Right cardiac atrium (tissue), 5 donors: ENCODE data around the gene PDLIM5. TPM values are rescaled to one million over a fixed set of nuclear protein-coding genes. Genes with fewer than 3 reads are reported as not detected.
"Not testable (repeated sequence)": the region's sequence is repeated elsewhere in the genome, so short reads cannot be mapped to it uniquely, and the experiment has no call there.

Source experiments
- ATAC-seq, 2 donors: fragments of 200-7000 bp; cut with Tn5 transposase; one replicate each; pipeline versions ENCODE4 v1.8.0 to v1.9.1; 2020; ENCODE audit warnings: moderate library complexity in 2 of 2, mild to moderate bottlenecking in 1 of 2
- DNase-seq, 3 donors: peaks; one replicate each; pipeline ENCODE4 v3.0.0-alpha.2; 2020
- H3K27ac ChIP-seq: one replicate; pipeline ENCODE4 v1.5.1; 2013; ENCODE audit warnings: mild to moderate bottlenecking, low read length, control low read depth, moderate library complexity
- H3K27me3 ChIP-seq: one replicate; pipeline ENCODE4 v1.6.1; 2013; ENCODE audit not compliant: control insufficient read depth, insufficient read depth
- H3K4me1 ChIP-seq: one replicate; pipeline ENCODE4 v1.6.1; 2013; ENCODE audit warnings: low read length; ENCODE audit not compliant: control insufficient read depth, insufficient read depth
- H3K4me3 ChIP-seq: one replicate; pipeline ENCODE4 v1.5.1; 2013; ENCODE audit warnings: low read length, control low read depth
- H3K9me3 ChIP-seq: one replicate; pipeline ENCODE4 v1.6.1; 2013; ENCODE audit warnings: low read length; ENCODE audit not compliant: control insufficient read depth
- WGBS: extraction: QIAGEN DNeasy Blood & Tissue Kit; methylation state at CpG from one replicate; pipeline ENCODE4 v1.1.7; 2013; 5-methylcytosine and 5-hydroxymethylcytosine counted together
- intact Hi-C, 4 donors: fragments of 100-400 bp; cut with DNase I; formaldehyde crosslinking; loops; one replicate each; pipeline versions ENCODE4 v1.11.0 to v1.14.0; 2022 to 2023
- polyA plus RNA-seq: library from polyadenylated mRNA; stranded (reverse); fragments of 200-250 nt; gene quantifications from one replicate; pipeline ENCODE4 v1.2.3, GENCODE V29; 2013
- total RNA-seq, 4 donors: library from RNA; stranded (reverse); fragmentation: NEBNext Ultra II Directional; extraction: Animal tissue kit (Norgen Biotek cat#: 25700); gene quantifications; one replicate each; pipeline ENCODE4 v1.2.1, GENCODE V29; 2021
- donor health status: healthy with polysubstance abuse.
- donor health status: DM: no; HTN: yes; CAD: no.
- donor health status: DM: no; HTN: no; CAD: no.
- donor health status: DM: no; HTN: yes; CAD: no; lungs with severe emphysema.
- donor health status: DM: yes; HTN: yes; CAD: no.

Gene PDLIM5
- total and polyA plus RNA-seq, 5 donors, result 407 to 778 (median 528) TPM

DNA sequence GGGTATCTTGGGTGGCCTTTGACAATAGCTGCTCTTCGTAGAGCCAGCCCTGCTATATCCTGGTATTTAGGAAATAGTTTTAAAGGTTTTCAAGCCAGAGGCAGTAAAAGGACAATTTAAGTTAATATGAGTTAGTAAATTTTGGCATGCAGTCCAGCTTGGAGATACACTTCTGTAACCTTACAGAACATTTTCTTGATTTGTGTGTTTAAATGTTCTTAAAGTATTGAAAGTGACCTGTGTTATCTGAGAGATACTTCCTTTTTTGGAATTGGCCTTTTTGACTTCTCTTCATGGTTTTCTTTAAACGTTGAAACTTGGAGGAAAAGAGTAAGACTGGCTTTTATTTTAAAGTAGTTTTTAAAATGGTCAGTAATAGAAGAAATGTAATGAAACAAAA is 25.5 kb downstream of the PDLIM5 start:
- intact Hi-C loops, result no loop called here
- WGBS, result 8% methylated on average over 2 of the region's 2 CpGs
- Histone ChIP-seq H3K9me3 (no peaks in the 10 kb centered on the region), H3K27ac (no peak overlapping the region), H3K4me3 (no peak overlapping the region), H3K4me1 (peaks cover 10% of the 10 kb centered on the region), H3K27me3 (no peaks in the 10 kb centered on the region)
- DNase-seq (no peak), ATAC-seq (peak in 1 of 2 donors; percentile 10)

DNA sequence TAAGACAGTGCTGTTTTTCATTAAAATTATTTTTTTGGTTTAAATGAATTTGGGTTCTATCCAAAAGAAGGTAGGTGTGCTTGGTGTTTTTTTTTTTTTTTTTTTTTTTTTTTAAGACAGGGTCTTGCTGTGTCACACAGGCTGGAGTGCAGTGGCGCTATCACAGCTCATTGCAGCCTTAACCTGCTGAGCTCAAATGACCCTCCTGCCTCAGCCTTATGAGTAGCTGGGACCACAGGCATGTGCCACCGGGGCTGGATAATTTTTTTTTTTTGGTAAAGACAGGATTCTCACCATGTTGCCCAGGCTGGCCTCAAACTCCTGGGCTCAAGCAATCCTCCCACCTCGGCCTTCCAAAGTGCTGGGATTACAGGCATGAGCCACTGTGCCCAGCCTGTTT is 27.1 kb downstream of the PDLIM5 start:
- intact Hi-C loops, H3K27me3 ChIP-seq, ATAC-seq, H3K27ac ChIP-seq, DNase-seq, H3K9me3 ChIP-seq, H3K4me3 ChIP-seq: not testable (repeated sequence)
- 72% methylated on average over 3 of the region's 3 CpGs for WGBS
- peaks cover 12% of the 10 kb centered on the region for H3K4me1 ChIP-seq

DNA sequence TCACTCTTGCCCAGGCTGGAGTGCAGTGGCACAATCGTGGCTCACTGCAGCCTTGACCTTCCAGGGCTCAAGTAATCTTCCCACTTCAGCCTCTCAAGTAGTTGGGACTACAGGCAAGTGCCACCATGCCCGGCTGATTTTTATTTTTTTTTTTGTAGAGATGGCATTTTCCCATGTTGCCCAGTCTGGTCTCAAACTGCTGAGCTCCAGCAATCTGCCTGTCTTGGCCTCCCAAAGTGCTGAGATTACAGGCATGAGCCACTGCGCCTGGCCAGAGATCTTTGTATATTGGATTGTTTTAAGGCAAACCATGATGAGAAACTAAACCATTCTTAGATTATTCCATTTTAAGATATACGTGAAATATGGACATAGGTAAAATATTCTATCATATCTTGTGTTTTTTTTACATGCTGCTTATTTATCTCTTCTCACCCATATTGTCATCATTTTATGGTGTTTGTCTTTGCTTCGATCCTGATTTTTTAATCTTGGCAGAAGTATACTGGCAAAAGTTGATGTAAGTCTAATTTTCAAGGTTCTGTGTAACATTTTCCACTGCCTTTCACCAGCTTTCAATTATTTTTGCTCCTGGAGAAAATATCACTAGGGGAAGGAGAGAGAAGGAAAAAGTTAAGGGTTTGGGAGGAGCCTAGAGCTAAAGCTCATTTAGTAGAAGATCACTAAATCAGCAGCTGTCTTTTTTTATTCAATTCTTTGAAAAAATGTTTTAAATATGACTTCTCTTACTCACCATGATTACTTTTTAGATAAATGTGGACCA is 27.8 kb downstream of the PDLIM5 start:
- H3K27me3 ChIP-seq, result no peaks in the 10 kb centered on the region
- WGBS, result 57% methylated on average over 5 of the region's 5 CpGs
- no peaks in the 10 kb centered on the region for H3K9me3 ChIP-seq
- no peak for ATAC-seq
- H3K4me3 ChIP-seq, result peak overlapping the region; percentile 15
- H3K4me1 ChIP-seq, result peaks cover 12% of the 10 kb centered on the region
- H3K27ac ChIP-seq, result peak overlapping the region; percentile 7
- DNase-seq, result no peak
- intact Hi-C loops, result no loop called here

DNA sequence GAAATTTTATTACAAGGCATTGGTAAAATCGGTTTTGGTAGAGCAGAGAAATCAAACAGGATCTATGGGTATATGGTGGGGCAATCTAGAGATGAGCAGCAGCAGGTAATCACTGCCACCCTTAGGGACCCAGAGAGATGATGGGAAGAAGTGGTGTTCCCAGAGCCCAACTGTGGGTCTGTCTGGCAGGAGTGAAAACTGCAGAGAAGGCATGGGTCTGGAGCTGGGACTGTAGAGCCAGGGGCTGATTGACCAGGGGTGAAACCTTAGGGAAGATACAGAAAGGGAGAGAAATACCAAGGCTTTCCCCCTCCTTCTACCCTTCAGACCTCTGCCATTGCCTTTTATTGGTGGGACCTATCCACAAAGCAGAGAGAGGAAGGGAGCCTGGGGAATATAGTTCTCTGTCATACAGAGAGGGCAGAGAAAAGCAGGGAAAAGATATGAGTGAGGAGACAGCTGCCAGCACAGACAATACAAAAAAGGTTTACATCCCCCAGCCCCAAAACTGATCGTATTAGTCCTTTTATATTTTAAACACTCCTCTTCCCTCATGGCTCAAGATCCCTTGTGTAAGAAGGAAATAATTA is 28.7 kb downstream of the PDLIM5 start:
- intact Hi-C loops, result no loop called here
- H3K4me3 ChIP-seq, result no peak overlapping the region
- H3K27ac ChIP-seq, result no peak overlapping the region
- peaks cover 12% of the 10 kb centered on the region for H3K4me1 ChIP-seq
- H3K9me3 ChIP-seq, result no peaks in the 10 kb centered on the region
- DNase-seq (no peak), ATAC-seq (peak; percentile 20 to 34)
- 58% methylated on average over 2 of the region's 2 CpGs for WGBS
- H3K27me3 ChIP-seq, result no peaks in the 10 kb centered on the region

DNA sequence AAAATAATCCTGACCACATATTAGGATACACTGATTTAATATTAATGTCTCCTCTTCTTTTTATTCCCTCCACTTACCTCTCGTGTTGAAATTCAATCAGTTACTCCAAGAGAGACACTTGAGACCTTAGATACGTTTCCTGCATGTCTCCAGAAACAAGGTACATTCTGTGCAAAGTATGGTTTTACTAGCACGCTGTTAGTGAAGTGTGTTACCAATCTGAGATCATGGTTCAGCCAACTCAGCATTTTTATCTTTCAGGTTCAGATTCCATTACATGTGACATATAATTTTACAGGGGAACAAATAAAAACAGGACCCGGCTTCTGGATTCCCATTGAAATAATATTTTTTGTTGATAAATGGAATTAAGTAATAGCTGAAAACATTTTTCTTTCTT is 32.2 kb downstream of the PDLIM5 start:
- Histone ChIP-seq H3K4me3 (no peak overlapping the region), H3K27ac (no peak overlapping the region), H3K9me3 (no peaks in the 10 kb centered on the region), H3K4me1 (peaks cover 9% of the 10 kb centered on the region), H3K27me3 (no peaks in the 10 kb centered on the region)
- DNase-seq, result no peak
- no peak for ATAC-seq
- intact Hi-C loops, result no loop called here
- WGBS, result 73% methylated on average over 4 of the region's 4 CpGs

DNA sequence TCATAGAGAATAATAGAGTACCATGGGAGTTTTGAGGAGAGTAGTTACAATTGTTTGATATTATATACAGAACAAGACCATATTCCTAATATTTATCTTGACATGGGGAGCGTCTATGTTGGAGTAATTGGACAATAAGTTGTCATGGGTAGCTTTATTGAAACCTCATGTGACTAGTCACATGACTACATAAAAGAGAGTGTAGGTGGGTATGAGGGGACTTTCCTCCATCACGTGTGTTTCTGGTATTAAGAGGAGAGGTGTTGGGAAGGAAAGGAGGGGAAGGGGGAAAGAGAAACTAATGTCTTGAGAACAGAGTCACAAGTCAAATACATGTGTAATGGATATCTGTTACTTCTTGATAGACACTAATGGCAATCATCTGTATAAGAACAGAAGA is 33.1 kb downstream of the PDLIM5 start:
- DNase-seq (no peak), ATAC-seq (no peak)
- intact Hi-C loops, result no loop called here
- Histone ChIP-seq H3K27me3 (no peaks in the 10 kb centered on the region), H3K9me3 (no peaks in the 10 kb centered on the region), H3K4me1 (peaks cover 9% of the 10 kb centered on the region), H3K4me3 (no peak overlapping the region), H3K27ac (no peak overlapping the region)
- WGBS, result 74% methylated on average over 2 of the region's 2 CpGs

DNA sequence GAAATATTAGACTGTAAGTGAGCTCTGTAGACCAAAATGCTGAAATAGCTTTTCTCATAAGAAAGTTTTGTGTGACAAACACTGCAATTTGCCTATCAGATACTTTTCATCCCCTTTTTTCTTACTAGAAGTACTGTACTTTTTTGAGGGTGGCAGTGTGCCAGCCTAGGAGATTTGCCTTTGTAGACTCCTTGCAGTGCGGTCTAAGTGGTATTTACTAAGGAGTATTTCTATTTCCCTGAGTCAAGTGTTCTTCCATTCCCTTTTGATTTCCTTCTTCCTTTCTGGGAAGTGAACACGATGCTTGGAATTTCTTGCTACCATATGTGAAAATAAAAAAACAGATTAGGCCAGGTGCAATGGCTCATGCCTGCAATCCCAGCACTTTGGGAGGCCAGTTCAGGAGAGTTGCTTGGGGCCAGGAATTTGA is 34.6 kb downstream of the PDLIM5 start:
- Histone ChIP-seq H3K4me3 (no peak overlapping the region), H3K27ac (no peak overlapping the region), H3K9me3 (no peaks in the 10 kb centered on the region), H3K4me1 (peaks cover 4% of the 10 kb centered on the region), H3K27me3 (no peaks in the 10 kb centered on the region)
- WGBS, result 45% methylated on average over 2 of the region's 2 CpGs
- ATAC-seq, result no peak
- no peak for DNase-seq
- intact Hi-C loops, result no loop called here

DNA sequence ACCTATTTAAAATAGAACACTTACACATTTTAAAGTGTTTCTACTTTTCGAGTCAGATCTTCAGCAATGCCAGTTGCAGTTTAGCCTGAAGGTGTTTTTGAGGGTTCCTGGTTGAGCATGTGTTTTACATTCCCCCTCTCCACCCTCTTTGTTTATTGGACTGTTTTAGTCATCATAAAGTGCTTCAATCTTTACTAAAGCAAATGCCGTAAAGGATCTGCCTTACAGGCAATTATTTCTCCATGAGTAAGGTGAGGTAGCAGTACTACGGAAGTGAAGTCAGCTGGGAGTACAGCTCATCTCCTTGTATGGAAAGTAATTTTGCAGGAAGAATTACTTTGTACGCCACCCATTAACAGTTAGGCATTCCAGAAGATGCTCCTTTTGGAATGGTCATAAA is 36.9 kb downstream of the PDLIM5 start:
- H3K27ac ChIP-seq, result no peak overlapping the region
- no peaks in the 10 kb centered on the region for H3K27me3 ChIP-seq
- 66% methylated on average over 4 of the region's 4 CpGs for WGBS
- ATAC-seq (peak; percentile 10 to 20), DNase-seq (no peak)
- H3K4me3 ChIP-seq, result no peak overlapping the region
- H3K9me3 ChIP-seq, result no peaks in the 10 kb centered on the region
- peaks cover 2% of the 10 kb centered on the region for H3K4me1 ChIP-seq
- intact Hi-C loops, result no loop called here

DNA sequence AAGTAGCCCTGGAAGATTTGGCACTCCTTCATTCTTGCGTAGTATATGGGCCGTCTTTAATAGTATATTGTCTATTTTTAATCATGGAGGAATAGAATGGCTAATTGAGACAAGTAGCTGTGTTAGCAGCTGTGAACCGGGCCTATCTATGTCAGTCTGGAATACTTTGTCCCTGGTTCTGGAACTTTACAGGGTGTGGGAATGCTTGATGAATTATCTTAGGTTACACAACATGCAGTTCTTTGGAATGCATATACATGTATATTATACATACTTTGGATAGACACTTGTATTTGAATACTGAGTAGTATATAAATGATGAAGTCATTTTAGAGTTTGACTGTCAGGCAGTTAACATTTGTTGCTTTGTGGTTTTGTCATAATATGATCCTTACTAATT is 37.4 kb downstream of the PDLIM5 start:
- Histone ChIP-seq H3K4me1 (peaks cover 2% of the 10 kb centered on the region), H3K27ac (no peak overlapping the region), H3K9me3 (no peaks in the 10 kb centered on the region), H3K4me3 (no peak overlapping the region), H3K27me3 (no peaks in the 10 kb centered on the region)
- intact Hi-C loops, result no loop called here
- peak; percentile 33 to 51 for ATAC-seq
- 72% methylated on average over 3 of the region's 3 CpGs for WGBS
- no peak for DNase-seq

DNA sequence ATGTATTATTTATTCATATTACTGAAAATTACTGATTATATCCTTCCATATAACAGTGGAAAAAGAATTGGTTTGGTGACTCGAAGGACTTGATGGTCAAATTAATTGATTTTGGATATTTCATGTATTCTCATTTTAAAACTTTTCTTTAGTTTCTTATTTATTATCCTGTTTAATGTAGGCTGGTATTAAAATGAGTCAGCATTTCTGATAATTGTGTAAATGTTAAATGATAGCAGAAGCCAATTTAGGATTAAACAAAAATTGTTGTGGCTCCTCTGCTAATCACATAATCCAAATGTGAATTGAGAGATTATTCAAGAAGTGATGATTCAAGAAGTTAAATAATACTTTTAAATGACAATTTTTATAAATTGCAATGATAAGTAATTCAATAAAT is 38.7 kb downstream of the PDLIM5 start:
- no peak for DNase-seq
- Histone ChIP-seq H3K27me3 (no peaks in the 10 kb centered on the region), H3K4me1 (peaks cover 3% of the 10 kb centered on the region), H3K27ac (no peak overlapping the region), H3K4me3 (no peak overlapping the region), H3K9me3 (no peaks in the 10 kb centered on the region)
- no peak for ATAC-seq
- intact Hi-C loops, result no loop called here
- WGBS, result 93% methylated on average over 1 of the region's 1 CpG

DNA sequence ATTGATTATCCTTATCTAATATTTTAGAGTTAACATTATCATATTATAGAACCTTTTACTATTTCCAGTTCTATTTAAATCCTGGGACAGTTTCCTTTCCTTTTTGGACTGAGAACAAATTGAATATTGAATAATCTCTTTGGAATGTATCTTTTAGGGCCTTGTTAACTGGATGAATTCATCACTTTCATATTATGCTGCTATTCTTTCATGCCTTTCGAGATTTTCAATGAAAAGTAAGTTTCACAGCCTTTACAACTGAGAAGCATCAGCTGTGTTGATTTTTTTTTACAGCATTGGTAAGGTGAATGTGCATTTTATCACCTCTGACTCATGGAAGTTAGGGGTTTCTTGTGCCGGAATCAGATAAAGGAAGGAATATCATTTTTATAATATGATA is 39.6 kb downstream of the PDLIM5 start:
- 49% methylated on average over 2 of the region's 2 CpGs for WGBS
- intact Hi-C loops, result no loop called here
- Histone ChIP-seq H3K4me3 (no peak overlapping the region), H3K9me3 (no peaks in the 10 kb centered on the region), H3K4me1 (peaks cover 5% of the 10 kb centered on the region), H3K27me3 (no peaks in the 10 kb centered on the region), H3K27ac (no peak overlapping the region)
- DNase-seq, result no peak
- ATAC-seq, result no peak
